NB4 (cell line): ENCODE data around the gene ZACN.

Experiments
- CTCF ChIP-seq: IDR thresholded peaks from one replicate; pipeline ENCODE4 v1.5.1; 2012; ENCODE audit warnings: low read depth, low read length
- POLR2A ChIP-seq: IDR thresholded peaks from 2 replicates; pipeline ENCODE4 v1.6.1; 2011; ENCODE audit warnings: mild to moderate bottlenecking; ENCODE audit not compliant: insufficient read length; ENCODE audit errors: extremely low read depth

GRCh38 chr17:76087531-76087930 lies 8.5 kb downstream of the ZACN start:
- TF ChIP-seq CTCF (no peak), POLR2A (no peak)
